Activated naive CD4-positive, alpha-beta T cell treated with anti-CD3 and anti-CD28 coated beads, Interleukin-2, amount 50 U/mL, for 24 hours (primary cell): ENCODE measurements around the gene RPRD1B.

Experiments used
- H3K27ac Mint-ChIP-seq: one replicate; pipeline ENCODE4 v1.8.0; 2021; ENCODE audit warnings: mild to moderate bottlenecking, mixed read lengths
- H3K27me3 Mint-ChIP-seq: one replicate; pipeline ENCODE4 v1.8.0; 2021; ENCODE audit warnings: mixed read lengths
- H3K36me3 Mint-ChIP-seq: one replicate; pipeline ENCODE4 v1.8.0; 2021; ENCODE audit warnings: mixed read lengths
- H3K4me1 Mint-ChIP-seq: one replicate; pipeline ENCODE4 v1.8.0; 2021; ENCODE audit warnings: mixed read lengths
- H3K4me3 Mint-ChIP-seq: one replicate; pipeline ENCODE4 v1.8.0; 2021; ENCODE audit warnings: mild to moderate bottlenecking, mixed read lengths
- H3K9me3 Mint-ChIP-seq: one replicate; pipeline ENCODE4 v1.8.0; 2021; ENCODE audit warnings: mixed read lengths

Gene RPRD1B

DNA sequence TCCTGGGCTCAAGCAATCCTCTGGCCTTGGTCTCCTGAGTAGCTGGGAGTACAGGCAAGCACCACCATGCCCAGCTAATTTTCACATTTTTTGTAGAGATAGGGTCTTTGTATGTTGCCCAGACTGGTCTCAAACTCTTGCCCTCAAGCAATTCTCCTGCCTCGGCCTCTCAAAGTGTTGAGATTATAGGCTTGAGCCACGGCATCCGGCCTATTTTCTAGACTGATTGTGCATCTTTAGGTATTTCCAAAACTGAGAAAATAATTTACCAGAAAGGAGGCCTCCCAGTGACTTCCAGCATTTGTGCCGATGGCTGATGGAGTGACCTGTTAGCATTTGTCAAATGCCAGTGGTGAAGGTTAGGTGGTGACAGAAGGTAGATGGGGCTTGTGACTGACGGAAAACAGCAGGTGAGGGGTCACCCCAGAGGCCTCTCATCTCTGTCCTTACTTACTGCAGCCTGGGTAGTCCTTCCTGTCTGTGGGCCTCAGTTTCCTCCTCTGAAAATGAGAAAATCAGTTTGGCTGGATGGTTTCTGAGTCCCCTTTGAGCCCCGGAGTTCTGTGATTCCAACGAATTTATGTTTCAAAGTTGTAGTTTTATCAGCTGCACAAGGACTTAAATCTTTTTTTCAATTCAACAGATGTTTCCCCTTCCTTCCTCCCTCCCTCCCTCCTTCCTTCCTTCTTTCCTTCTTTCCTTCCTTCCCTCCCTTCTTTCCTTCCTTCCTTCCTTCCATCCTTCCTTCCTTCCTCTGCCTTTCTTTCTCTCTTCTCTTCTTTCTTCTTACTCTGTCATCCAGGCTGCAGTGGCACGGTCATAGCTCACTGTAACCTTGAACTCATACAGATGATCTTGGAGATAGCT lies 78.1 kb downstream of the RPRD1B start:
- no peaks in the 10 kb centered on the region for H3K4me1 Mint-ChIP-seq
- H3K36me3 Mint-ChIP-seq = no peaks in the 10 kb centered on the region
- no peak overlapping the region for H3K27ac Mint-ChIP-seq
- H3K4me3 Mint-ChIP-seq = no peak overlapping the region
- H3K9me3 Mint-ChIP-seq = no peaks in the 10 kb centered on the region
- H3K27me3 Mint-ChIP-seq = no peaks in the 10 kb centered on the region

DNA sequence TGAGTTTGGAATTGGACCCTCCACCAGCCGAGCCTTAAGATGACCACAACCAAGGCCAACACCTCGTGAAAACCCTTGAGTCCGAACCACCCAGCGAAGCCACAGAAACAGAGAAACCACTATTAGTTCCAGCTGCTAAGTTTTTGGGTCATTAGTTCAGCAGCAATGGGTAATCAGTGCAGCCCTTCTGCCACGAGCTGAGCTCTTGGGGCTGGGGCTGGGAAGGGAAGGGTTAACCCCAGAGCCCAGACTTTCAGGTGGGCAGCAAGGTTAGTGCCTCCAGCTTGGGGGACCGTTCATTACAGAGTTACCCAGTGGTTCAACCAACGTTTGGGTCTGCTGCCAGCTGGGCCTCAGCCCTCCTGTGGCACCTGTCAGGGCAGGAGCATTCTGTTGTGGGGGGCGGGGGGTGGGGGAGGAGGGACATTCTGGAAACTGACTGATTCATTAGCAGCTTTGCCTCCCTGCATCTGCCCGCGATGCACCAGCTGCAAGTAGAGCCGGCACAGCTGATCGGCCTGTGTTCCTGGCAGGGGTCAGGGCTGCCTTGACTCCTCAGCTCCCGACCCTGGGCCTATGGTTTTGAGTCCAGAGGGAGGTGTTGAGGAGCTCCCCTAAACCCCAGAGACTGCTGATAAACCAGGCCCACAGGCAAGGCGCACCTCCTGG lies 78.8 kb downstream of the RPRD1B start:
- no peak overlapping the region for H3K4me3 Mint-ChIP-seq
- no peaks in the 10 kb centered on the region for H3K9me3 Mint-ChIP-seq
- no peaks in the 10 kb centered on the region for H3K27me3 Mint-ChIP-seq
- no peaks in the 10 kb centered on the region for H3K36me3 Mint-ChIP-seq
- H3K27ac Mint-ChIP-seq = no peak overlapping the region
- no peaks in the 10 kb centered on the region for H3K4me1 Mint-ChIP-seq

DNA sequence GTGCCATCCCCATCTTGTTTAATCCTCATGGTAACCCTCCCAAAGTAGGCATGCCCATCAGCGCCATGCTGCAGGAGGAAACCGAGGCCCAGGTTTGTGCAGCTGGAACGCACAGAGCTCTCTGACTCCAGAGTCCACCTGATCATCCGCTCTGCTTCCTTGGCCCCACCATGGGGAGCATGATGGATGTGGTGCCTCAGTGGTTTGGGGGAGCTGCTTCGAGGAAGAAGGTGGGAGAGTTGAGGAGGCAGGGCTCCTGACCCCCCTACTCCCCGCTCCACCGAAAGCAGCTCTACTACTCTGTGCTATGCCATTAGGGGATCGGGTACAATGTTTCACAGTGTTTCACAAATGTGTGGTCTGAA lies 79.4 kb downstream of the RPRD1B start:
- no peaks in the 10 kb centered on the region for H3K4me1 Mint-ChIP-seq
- H3K27ac Mint-ChIP-seq = no peak overlapping the region
- H3K9me3 Mint-ChIP-seq = no peaks in the 10 kb centered on the region
- no peaks in the 10 kb centered on the region for H3K36me3 Mint-ChIP-seq
- H3K4me3 Mint-ChIP-seq = no peak overlapping the region
- no peaks in the 10 kb centered on the region for H3K27me3 Mint-ChIP-seq

DNA sequence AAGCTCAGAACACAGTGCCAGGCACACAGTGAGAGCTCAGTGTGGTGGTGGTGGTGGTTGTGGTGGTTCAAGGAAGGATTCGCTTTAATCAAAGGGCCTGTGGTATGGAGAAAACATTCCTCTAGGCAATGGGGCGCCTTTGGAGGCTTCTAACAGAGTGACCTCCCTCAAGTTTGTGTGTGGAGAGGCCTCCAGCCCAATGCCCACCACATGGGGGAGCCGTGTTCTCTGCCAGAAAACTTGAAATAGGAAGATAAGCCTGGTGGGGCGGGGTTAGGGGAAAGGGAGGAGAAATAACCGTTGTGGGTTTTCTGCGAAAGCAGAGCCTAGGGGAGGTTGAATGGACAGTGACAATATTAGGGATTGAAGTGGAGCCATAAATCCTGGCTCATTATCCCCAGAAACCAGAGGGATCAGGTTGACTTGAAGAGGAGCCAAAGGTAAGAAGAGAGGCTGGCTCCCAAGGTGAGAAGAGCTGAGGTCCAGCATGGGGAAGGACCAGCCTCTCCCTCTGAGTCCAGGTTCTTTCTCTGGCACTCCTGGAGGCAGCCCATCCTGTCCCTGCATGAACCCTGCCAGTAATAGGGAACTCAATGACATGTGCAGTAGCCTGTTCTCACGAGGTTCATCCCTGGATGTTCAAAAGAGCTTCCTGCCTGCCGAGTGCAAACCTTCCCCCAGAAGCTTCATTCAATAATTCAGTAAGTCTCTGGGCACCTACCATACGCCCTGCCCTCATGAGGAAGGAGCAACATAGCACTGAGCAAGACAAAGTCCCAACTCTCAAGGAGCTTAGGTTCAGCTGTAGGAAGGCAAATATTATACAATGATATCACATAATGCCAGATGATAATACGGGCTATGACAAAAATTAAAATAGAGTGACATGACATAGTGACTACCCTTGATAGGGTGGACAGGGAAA lies 80.1 kb downstream of the RPRD1B start:
- Mint-ChIP-seq H3K4me3 (no peak overlapping the region), H3K27me3 (no peaks in the 10 kb centered on the region), H3K36me3 (no peaks in the 10 kb centered on the region), H3K9me3 (no peaks in the 10 kb centered on the region), H3K27ac (no peak overlapping the region), H3K4me1 (no peaks in the 10 kb centered on the region)

DNA sequence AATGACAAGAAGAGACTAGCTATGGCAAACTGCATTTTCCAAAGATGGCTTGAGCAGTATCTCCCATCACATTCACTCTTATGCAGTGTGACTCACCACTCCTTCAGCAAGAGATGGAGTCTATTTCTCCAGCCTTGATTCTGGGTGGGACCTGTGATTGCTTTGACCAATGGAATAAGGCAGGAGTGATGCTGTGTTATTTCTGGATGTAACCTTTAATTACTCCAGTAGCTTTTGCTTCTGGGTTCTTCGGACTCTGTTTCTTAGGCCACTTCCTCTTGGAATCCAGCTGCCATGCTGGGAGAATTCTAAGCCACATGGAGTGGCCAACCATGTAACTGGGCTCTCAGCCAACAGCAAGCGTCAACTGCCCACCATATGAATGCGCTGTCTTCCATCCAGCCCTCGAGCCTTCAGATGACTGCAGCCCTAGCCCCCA lies 80.8 kb downstream of the RPRD1B start:
- H3K36me3 Mint-ChIP-seq = no peaks in the 10 kb centered on the region
- no peak overlapping the region for H3K27ac Mint-ChIP-seq
- H3K4me1 Mint-ChIP-seq = no peaks in the 10 kb centered on the region
- H3K9me3 Mint-ChIP-seq = no peaks in the 10 kb centered on the region
- H3K4me3 Mint-ChIP-seq = no peak overlapping the region
- H3K27me3 Mint-ChIP-seq = no peaks in the 10 kb centered on the region

DNA sequence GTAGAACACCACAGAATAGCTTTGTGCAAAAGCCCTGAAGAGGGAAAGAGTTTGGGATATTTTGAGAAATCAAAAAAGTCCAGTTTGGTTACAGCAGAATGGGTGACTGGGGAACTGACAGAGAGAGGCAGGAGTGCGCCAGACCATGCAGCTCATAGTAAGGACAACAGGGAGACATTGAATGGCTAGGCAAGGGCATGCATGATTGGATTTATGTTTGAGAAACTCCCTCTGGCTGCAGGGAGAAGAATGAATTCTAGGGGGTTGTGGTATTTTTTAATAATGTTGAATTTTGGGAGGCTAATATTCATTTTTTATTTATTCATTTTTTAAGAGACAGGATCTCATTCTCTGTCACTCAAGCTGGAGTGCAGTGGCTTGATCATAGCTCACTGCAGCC lies 81.7 kb downstream of the RPRD1B start:
- Mint-ChIP-seq H3K9me3 (no peaks in the 10 kb centered on the region), H3K27me3 (no peaks in the 10 kb centered on the region), H3K27ac (no peak overlapping the region), H3K4me3 (no peak overlapping the region), H3K36me3 (no peaks in the 10 kb centered on the region), H3K4me1 (no peaks in the 10 kb centered on the region)

DNA sequence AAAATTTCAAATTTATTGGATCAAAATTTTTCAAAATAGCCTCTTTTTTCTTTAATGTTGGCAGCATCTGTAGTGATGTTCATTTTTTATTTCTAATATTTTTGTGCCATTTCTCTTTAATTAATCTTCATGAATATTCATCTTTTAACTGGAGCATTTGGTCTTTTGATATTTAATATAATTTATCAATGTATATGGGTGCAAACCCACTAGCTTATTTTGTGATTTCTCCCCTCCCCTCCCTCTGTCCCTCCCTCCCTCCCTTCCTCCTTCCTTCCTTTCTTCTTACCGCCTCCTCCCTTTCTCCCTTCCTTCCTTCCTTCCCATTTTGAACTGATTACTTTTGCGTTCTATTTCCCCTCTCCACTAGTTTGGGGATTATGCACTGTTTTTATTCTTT lies 82.3 kb downstream of the RPRD1B start:
- Mint-ChIP-seq H3K27ac (no peak overlapping the region), H3K4me1 (no peaks in the 10 kb centered on the region), H3K36me3 (no peaks in the 10 kb centered on the region), H3K4me3 (no peak overlapping the region), H3K9me3 (no peaks in the 10 kb centered on the region), H3K27me3 (no peaks in the 10 kb centered on the region)

DNA sequence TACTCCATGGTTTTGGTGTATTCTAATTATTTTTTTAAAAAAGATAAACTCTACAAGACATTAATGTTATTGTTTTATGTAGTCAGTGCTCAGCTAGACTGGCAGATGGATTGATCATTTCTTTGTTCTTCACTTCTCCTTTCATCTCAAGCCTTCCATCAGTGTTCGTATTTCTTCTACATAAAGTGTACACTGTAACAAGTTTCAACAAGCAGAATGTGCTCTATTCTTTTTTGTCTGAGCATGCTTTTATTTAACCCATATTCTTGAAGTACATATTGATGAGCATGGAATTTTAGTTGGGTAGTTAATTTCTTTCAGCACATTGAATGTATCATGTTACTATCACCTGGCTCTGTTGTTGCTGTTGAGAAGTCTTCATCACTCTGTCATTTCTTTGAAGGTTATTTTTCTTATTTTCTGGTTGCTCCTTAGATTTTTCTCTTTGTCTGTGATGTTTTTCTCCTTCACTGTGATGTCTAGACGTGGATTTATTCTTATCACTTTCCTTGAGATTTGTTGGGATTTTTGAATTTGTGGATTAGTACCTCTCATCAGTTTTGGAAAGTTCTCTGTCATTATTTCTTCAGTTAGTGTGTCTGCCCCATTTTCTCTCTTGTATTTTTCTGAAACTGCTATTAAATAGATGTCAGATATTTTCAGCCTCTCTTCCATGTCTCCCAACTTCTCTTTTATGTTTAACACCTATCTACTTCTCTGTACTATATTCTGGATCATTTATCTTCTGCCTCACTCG lies 83.0 kb downstream of the RPRD1B start:
- H3K36me3 Mint-ChIP-seq = no peaks in the 10 kb centered on the region

DNA sequence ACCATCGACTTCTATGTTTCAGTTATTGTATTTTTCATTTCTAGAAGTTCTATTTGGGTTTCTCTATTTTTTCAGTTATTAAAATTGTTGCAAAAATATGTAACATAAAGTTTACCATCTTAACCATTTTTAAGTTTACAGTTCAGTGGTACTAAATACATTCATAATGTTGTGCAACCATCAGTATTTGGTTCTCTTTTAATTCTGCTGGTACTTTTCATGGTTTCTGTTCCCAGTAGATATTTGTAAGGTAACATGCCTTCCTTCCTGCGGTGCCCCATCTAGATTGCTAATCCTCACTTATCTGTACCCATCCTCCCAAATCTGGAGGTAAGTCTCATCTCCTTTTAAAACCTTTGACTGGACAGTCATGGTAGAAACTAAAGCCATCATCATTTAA lies 83.7 kb downstream of the RPRD1B start:
- H3K27me3 Mint-ChIP-seq = no peaks in the 10 kb centered on the region
- H3K27ac Mint-ChIP-seq = no peak overlapping the region
- H3K36me3 Mint-ChIP-seq = no peaks in the 10 kb centered on the region
- H3K9me3 Mint-ChIP-seq = no peaks in the 10 kb centered on the region
- H3K4me1 Mint-ChIP-seq = no peaks in the 10 kb centered on the region
- H3K4me3 Mint-ChIP-seq = no peak overlapping the region

More for the DNA sequence above, 83.0 kb downstream of the RPRD1B start:
- Mint-ChIP-seq H3K27ac (no peak overlapping the region), H3K4me3 (no peak overlapping the region), H3K9me3 (no peaks in the 10 kb centered on the region), H3K4me1 (no peaks in the 10 kb centered on the region), H3K27me3 (no peaks in the 10 kb centered on the region)

DNA sequence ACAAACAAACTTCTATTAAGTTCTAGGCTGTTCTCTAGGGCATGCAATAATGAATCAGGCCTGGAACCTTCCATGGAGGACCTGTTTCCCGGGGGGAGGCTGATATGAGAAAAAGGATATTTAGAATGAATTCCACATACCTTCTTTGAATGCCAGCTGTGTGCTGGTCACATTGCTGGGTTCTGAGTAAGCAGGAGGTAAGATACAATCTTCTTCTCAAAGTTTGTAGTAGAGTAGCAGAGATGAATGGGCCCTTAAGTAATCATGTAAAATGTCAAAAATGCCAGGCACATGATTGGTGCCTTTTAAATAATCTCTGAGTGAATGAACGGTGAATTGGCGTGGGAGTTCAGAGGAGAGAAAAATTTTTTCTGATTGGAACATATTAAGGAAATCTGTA lies 84.1 kb downstream of the RPRD1B start:
- no peak overlapping the region for H3K4me3 Mint-ChIP-seq
- no peaks in the 10 kb centered on the region for H3K27me3 Mint-ChIP-seq
- H3K9me3 Mint-ChIP-seq = no peaks in the 10 kb centered on the region
- no peak overlapping the region for H3K27ac Mint-ChIP-seq
- H3K4me1 Mint-ChIP-seq = no peaks in the 10 kb centered on the region
- H3K36me3 Mint-ChIP-seq = no peaks in the 10 kb centered on the region

DNA sequence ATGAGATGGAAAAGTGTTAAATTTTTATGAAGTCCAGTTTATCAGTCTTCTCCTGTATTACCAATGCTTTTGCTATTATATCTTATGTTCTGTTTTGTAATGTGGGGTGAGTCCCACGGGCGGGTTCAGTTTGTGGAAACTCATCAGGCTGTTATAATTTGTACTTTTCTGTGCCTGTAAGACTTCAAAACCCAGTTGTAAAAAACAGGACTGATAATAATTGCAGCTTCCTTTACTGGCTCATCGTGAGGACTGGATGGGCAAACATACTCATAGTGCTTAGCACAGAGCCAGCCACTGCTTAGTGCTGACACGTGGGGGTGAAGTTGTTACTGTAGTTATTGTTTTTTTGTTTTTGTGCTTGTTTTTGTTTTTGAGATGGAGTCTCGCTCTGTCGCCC lies 85.9 kb downstream of the RPRD1B start:
- no peaks in the 10 kb centered on the region for H3K27me3 Mint-ChIP-seq
- H3K4me3 Mint-ChIP-seq = no peak overlapping the region
- H3K9me3 Mint-ChIP-seq = no peaks in the 10 kb centered on the region
- H3K36me3 Mint-ChIP-seq = no peaks in the 10 kb centered on the region
- H3K27ac Mint-ChIP-seq = no peak overlapping the region
- H3K4me1 Mint-ChIP-seq = no peaks in the 10 kb centered on the region

DNA sequence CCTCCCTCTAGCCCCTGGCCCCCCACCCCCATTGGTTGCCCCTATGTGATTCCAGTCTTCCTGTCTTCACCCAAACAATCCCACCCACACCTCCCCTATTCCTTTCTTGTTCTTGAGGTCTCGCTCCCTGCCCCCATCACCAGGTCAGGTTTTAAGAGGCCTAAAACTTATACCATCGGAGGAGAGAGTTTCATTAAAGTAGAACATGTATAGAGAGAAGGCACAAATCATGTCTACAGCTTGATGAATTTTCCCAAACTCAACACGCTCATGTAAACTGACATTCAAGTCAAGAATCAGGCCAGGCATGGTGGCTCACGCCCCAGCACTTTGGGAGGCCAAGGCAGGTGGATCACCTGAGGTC lies 87.1 kb downstream of the RPRD1B start:
- H3K9me3 Mint-ChIP-seq = no peaks in the 10 kb centered on the region
- H3K4me1 Mint-ChIP-seq = no peaks in the 10 kb centered on the region
- H3K36me3 Mint-ChIP-seq = no peaks in the 10 kb centered on the region
- H3K4me3 Mint-ChIP-seq = no peak overlapping the region
- no peak overlapping the region for H3K27ac Mint-ChIP-seq
- H3K27me3 Mint-ChIP-seq = no peaks in the 10 kb centered on the region

DNA sequence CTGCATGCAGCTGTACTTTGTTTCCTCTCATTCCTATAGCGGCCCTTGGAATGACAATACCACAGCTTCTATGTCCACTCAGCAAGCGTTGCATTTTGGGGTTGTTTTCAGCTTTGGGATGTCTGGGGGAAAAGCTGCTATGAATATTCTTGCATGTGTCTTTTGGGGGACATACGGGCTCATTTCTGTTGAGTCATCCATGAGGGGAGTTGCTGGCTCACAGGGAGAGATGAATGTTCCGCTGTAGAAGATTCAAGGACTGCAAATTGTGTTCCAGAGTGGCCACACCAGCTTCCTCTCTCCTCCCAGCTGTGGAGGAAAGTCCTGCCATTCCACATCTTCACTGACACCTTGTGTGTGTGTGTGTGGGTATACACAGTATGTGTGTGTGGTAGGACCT lies 88.2 kb downstream of the RPRD1B start:
- H3K4me1 Mint-ChIP-seq = no peaks in the 10 kb centered on the region
- H3K27me3 Mint-ChIP-seq = no peaks in the 10 kb centered on the region
- no peak overlapping the region for H3K4me3 Mint-ChIP-seq
- H3K27ac Mint-ChIP-seq = no peak overlapping the region
- no peaks in the 10 kb centered on the region for H3K36me3 Mint-ChIP-seq
- H3K9me3 Mint-ChIP-seq = no peaks in the 10 kb centered on the region

DNA sequence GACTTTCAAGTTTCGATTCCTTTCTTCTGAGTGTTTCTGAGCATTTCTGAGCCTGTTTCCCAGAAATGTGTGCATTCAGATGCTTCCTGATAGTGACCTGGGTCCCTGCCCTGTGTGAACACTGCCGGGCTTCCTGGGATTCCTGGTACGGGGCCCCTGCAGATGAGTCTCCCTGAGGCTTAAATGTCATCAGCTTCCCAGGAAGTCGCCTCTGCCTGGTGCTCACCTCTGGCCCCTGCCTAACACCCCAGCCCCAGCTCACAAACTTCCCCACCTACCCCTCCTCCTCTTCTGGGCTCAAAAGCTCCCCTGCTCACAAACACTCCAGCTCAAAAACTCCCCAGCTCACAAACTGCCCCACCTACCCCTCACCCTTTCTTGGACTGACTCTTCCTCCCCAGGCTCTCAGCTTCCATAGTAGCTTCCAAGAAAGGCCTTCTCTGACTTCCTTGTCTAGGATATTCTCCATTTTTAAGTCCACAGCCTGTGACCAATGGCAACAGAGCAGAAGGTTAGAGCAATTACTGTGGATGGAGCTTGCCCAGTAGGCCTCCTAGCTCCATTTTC lies 89.6 kb downstream of the RPRD1B start:
- Mint-ChIP-seq H3K27ac (no peak overlapping the region), H3K9me3 (no peaks in the 10 kb centered on the region), H3K36me3 (no peaks in the 10 kb centered on the region), H3K4me3 (no peak overlapping the region), H3K27me3 (no peaks in the 10 kb centered on the region), H3K4me1 (no peaks in the 10 kb centered on the region)
